ENCODE results near the gene FRMD4A.
"Not testable (repeated sequence)": the region's sequence is repeated elsewhere in the genome, so short reads cannot be mapped to it uniquely, and the experiment has no call there.

Gene FRMD4A

DNA sequence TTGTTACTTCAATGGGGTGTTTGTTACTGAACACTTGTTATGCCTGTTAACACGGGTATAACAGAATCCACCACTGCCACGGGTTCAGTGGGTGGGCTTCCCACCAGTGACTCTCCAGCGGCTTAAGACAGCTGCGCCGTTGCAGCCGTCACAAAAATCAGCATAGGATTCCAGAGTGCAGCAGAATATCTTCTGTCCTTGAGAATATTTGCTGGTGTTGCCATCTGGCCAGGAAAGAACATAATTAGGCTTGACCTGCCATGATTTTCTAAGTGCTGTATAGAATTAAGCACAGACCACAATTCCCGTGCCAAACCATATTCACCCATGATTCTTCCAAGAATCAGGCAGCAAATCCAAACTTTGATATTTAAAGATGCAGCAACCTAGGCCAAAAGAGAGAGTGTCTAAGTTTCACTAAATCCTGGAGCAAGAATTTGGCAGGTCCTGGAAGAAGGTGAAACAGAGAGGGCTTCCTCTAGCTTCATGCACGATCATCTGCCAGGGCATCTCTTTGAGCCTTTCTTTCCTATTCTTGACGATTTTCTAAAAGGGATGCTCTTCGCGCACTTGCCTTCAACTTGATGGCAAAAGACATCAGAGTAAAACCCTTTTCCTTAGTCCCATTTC, 95.0 kb downstream of the FRMD4A start:
- DNase-seq, result no peak

DNA sequence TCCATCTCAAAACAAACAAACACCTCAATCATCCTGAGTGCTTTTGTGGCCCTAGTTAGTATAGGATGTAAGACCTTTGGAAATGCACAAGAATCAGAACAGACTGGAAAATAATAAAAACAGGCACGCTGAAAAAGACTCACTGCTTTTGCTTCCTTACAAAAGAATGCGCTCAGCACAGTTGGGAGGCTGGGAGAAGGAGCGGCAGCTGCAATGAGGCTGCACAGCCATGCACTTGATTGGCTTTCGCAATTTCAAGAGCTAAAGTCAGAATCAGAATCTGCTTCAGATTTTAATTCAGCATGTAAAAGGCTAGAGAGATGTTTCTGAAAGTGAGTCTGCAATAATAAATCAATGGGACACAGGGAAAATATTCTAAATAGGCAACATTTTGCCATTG, 97.2 kb downstream of the FRMD4A start:
- DNase-seq, result no peak

DNA sequence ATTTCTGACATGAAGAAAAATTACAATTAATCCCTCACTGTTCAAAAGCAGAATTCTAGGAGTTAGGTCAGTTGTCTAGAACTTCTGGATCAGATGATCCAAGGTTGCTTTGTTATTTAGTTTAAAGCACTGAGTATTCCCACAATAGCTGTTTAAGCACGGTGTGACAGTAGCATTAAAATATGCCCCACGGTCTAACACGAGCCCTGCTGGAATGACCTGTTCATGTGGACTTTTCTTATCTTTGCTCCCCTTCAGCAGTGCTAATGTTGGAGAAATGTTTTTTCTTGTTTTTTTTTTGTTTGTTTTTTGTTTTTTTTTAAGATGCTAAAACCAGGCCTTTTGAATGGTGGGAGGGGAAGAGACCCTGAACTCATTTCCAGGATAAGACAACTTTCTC, 101.9 kb downstream of the FRMD4A start:
- DNase-seq, result not testable (repeated sequence)

DNA sequence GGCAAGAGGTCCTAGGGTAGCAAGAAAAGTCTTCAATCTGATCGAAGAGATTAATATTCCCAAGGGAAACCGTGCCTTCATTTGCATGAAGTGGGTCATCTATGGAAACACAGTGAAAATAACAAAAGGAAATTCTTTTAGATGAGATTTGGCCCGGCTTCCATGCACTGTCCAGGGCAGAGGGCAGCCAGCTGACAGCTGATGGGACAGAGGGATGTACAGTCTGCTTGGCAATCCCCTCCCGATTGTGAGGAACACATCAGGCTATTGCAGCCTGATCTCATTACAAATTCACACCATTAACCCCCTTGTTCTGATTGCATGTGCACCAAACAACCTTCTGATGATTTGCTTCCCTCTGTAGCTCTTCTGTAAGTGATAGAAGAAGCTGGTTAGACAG, 105.3 kb downstream of the FRMD4A start:
- no peak for DNase-seq

DNA sequence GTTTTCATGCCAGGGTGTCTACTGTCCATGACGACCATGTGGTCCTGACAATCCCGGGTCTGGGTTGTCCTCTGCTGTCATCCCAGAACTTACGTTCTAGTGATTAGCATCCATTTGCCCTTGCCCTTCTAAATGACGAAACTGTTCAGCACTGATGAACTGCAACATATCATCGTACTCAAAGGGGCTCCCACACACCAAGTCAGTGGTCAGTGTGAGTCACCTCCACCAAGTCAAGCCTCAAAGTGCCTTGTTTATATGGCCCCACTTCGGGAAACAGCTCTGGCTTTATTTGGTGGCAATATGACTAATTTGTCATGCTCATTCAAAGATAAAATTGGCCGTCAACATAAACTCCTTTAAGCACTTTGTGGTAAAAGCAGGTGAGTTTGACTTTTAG, 110.7 kb downstream of the FRMD4A start:
- no peak for DNase-seq

DNA sequence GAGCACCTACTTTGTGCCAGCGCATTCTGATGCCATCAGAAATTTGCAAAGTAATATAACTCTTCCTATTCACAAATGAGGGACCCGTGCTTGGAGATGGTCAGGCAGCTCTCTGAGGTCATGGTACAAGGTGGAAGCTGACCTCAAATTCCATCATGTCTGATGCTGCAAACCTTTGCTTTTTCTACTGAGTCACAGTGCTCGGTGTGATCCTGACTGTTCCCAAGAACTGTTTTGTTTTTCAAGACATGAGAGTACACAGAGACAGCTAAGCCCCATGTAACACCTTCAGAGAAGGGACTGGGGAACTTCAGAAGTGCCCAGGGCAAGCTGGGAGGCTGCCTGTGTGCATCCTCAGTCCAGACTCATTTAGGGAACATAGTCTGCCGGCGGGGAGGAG, 111.3 kb downstream of the FRMD4A start:
- DNase-seq, result no peak

DNA sequence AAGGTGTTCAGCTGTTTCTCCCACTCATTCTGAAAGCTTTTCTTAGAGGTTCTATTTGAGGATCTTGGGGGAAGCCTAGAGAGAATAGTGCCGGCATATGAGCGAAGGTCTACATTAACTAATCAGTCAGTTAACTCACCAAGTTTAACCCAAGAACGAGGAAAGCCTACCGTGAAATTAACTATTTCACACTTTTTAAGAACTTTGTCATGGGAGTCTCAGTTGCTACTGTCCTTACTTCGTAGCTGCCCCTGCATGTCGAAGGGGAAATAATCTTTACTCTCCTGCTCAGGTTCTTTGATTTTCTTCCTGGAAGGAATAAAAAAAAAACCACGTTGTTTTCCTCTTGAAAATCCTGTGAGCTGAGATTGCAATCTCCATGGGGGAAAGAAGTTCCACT, 115.1 kb downstream of the FRMD4A start:
- DNase-seq, result no peak

DNA sequence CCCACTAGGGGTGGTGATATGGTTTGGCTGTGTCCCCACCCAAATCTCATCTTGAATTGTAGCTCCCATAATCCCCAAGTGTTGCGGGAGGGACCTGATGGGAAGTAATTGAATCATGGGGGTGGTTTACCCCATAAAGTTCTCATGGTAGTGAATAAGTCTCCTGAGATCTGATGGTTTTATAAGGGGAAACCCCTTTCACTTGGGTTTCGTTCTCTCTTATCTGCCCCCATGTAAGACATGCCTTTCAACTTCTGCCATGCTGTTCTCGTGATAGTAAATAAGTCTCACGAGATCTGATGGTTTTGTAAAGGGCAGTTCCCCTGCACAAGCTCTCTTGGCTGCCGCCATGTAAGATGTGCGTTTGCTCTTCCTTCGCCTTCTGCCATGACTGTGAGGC, 117.0 kb downstream of the FRMD4A start:
- DNase-seq, result not testable (repeated sequence)

DNA sequence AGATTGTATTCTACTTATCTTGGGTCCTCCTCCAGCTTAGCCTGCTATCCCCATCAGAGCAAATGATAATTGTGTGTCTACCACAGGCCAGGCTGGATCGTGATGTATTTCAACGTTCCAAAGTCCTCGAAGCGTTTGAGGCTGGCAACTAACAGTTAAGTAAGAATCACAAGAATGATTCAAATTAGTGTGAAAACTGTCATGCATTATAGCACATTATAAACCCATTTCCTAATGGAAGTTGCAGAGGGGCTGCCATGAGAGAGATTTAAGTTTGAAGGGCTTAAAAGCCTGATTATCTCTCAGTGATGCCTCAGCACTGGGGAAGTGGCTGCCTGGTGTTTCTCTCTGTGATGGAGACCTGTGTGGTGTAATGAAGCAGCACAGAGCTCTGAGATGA, 119.1 kb downstream of the FRMD4A start:
- no peak for DNase-seq

DNA sequence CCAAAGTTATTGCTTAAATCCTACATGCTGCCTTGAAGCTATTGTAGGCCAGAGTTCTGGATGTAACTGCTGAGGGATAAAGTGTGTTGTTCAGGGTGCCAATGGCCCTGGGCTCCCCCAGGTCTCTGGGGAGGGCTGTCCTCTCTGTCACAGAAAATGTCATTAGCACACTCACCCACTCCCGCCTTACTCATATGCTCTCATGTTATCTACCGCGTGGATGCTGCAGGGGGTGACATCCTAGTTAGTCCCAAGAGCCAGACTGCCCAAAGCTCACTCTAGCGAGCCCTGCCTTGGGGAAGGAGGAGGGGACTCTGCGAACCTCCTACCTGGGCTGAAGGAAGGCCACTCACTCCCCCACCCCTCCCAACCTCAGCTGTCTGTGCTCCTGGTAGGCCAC, 122.5 kb downstream of the FRMD4A start:
- no peak for DNase-seq

DNA sequence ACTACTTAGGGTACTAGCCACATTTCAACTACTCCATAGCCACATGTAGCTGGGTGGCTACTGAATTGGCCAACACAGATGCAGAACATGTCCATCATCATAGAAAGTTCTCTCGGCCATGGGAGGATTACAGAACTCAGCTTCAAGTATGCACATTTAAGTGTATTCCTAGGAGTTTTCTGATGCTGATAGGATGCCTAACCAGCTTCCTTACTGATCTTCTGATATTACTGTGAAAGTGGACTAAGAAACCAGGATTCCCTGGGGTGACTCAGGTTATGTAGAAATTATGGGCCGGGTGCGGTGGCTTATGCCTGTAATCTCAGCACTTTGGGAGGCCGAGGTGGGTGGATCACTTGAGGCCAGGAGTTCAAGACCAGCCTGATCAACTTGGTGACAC, 125.5 kb downstream of the FRMD4A start:
- DNase-seq, result no peak

DNA sequence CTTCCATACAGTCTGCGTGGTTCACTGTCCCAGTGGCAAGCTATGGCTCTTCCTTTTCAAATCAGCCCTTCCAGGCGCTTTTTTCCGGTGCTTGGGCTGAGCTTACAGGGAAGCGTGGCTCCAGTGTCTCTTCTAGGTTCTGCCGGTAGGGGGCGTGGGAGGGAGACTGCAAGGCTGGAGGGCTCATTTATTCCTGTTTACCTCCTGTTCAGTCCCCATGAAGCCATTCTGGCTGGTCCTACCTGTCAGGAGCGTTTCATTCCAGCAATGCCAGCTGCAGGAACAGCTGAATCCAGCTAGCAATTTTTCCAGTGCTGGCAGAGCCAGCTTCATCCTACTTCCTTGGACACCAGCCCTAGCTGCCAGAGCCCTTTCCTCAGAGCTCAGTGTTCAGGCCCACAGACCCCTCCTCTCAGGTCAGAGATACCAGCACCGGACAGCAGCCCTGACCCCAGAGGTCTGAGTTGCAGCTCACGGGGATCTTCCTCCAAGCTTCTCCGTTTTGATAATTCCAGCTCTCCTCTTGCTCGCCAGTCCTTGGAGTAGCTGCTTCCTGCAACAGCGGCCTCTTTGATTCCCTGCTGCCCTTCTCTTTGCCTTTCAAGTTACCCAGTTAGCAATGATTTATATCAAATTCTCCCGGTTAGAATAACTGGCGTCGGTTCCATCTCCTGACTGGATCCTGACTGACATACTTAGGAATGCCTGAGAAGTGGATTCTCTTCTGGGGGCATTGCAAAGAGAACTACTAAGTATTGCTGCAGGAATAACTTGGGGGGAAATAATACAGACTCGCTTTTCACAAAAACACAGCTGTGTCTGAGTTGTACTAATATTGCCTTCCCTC, 129.8 kb downstream of the FRMD4A start:
- no peak for DNase-seq

DNA sequence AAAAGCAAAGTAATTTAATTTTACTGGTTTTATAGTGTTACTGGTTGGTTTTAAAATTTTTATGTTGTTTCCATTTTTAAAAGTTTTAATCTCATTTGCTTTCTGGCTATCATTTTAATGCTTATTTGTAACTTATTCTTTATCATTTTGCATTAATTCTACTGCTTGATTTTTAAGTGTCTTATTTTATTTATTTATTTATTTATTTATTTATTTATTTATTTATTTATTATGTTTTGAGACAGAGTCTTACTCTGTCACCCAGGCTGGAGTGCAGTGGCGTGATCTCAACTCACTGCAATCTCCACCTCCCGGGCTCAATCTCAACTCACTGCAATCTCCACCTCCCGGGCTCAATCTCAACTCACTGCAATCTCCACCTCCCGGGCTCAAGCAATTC, 131.6 kb downstream of the FRMD4A start:
- not testable (repeated sequence) for DNase-seq

DNA sequence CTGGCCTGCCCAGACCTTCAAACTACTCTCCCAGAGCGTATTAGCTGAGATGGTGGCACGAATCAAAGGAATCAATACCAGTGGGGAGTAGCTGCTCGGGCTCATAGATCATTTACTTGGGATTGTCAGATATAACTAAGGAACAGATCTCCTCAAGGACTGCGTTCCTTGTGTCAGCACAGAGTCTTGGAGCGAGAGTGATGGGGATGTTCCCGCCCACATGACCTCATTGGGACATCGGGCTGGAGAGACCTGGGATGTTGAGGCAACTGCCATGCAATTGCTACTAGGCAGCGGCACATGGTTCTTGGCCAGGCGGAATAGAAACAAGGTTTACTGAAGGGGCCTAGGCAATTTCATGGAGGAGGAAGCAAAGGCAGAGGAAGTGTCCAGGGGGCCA, 132.6 kb downstream of the FRMD4A start:
- no peak for DNase-seq

DNA sequence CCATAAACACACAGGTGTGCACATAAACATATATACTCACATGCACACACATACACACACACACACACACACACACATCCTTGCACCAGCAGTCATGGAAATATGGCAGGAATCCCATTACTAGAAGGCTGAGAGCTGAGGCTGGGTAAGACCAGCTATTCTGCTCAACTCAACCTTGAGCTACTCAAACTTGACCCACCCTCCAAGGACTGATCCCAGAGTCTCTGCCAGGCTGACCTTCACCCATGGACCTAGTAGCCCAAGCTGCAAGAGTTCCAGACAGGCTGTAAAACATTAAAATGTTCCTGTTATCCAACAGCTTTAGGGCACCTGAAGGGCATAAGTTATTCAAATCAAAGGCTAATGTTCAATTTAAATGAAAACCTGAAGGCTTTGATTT, 134.6 kb downstream of the FRMD4A start:
- no peak for DNase-seq

DNA sequence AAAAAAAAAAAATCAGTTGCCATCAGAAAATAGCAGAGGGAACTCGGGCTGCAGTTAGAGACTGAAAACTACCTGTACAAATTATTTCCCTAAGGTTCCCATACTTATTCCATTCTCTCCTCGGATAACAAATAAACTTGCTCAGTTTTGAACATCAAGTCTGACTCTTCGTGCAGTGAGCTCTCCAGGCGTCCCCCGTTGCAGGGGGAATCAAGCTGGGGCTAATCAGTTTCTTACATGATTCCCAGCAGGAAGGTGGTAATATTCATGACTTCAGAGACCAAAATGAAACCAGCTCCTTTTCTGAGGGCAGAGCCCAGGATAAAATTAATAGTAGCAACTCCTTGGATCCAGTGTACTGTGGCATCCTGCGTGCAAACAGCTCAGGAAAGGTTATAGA, 135.3 kb downstream of the FRMD4A start:
- DNase-seq, result no peak

DNA sequence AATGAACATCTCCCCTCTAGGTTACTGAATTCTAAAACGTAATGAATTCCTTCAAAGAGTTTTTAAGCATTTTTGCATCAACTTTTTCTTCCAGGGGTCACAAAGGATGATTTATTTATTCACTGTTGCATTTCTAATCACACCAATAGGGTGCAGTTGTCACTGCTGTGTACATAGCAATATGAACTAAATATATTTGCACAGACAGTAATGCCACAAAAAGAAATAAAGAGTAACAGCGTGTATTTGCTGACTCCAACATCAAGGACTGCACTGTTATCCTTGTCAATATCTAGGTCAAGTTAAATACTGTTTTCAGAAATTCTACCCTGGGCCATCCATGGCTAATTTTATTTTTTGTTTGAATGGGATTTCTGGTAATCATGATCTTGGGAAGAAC, 138.0 kb downstream of the FRMD4A start:
- DNase-seq, result no peak

DNA sequence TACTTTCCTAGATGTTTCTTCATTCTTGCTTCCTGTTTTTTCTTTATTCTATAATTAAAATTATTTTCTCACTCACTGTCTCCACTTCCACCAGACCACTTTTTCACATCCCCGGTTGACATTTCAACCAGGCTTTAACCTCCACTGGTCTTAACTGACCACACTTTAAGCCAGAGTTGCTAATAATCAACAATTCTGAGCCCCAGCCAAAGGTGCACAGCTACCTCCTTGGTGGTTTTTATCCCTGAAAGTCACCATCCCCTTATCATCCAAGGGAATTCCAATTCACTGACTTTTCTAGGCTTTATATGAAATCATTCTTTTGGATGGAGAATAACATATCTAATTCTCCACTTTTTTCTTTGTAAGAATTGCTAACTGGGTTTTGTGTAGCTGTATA, 138.9 kb downstream of the FRMD4A start:
- DNase-seq, result no peak

DNA sequence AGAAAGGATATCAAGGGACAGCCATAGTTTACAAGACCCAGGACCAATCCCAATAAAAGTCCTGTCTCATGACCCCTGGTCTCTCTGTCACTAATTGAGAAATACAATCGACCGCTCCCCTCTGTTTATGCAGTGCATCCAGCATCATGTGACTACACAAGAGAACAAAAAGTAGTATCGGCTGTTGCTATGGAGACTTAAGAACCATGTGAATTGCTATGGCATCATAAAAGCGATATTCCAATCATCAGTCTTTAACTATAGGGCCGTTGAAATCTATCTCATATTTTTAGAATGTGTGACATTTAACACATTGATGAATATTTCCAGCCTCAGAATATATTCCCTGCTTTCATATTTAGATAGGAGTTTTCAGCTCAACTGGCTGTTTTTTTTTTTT, 139.3 kb downstream of the FRMD4A start:
- DNase-seq, result no peak

DNA sequence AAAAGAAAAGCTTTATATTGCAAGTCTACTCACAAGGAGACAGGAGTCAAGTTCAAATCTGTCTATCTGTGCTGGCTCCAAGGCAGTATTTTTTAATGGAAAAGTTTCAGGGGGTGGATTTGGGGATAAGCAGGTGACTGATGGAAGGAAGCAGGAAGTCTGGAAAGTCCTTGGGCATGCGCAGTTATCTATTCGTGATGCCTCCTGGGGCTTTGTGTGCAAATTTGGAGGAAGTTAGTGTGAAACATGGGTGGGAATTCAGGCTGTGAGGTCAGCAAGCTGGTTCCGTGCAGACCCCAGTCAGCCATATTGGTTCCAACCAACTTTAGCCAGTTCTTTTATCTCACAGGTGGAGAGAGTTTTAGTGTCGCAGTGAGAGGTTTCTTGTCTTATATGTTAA, 140.0 kb downstream of the FRMD4A start:
- no peak for DNase-seq

DNA sequence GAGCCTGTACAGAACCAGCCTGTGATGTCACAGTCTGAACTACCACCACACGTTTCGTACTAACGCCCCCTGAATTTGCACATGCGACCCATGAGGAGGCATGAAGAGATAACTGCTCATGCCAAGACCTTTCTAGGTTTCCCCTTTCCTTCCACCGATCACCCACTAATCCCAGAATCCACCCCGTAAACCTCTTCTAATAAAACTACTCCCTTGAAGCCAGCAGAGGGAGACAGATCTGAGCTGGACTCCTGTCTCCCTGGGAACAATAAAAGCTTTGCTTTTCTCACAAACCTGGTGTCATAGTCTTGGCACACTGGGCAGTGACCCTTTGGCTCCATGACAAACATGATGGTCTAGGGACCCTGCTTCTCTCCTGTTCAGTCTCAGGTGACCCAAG, 144.5 kb downstream of the FRMD4A start:
- DNase-seq, result no peak

DNA sequence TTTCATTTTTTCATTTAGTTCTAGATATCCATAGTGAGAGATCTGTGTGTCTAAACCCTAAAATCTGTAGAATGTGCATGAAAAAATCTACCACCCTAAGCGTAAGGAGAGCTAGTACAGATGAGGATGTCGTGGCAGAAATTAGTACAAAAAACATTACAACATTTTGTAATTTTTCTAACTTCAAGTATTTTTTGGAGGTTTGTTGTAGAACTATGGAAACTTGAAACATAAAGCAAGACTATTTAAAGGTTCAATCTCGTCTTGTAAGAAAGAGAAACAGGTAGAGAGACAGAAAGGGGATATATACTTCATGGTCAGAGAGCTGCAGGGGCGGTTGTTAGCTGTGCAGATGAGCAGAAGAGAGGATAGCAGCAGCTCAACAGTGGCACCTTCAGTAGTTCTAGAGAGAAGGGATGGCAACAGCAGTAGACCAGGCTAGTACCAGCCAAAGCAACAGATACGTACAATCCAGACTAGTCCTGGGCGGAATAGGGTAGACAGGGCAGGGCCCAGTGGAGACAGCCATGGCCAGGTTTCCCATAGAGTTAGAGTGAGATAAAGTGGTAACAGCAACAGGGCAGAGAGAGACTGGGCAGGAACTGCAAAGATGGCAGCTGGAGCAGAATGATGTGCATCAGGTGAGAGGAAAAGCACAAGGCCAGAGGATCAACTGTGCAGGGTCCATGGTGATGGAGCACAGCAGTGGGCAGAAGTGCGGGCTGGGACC, 145.2 kb downstream of the FRMD4A start:
- DNase-seq, result no peak

DNA sequence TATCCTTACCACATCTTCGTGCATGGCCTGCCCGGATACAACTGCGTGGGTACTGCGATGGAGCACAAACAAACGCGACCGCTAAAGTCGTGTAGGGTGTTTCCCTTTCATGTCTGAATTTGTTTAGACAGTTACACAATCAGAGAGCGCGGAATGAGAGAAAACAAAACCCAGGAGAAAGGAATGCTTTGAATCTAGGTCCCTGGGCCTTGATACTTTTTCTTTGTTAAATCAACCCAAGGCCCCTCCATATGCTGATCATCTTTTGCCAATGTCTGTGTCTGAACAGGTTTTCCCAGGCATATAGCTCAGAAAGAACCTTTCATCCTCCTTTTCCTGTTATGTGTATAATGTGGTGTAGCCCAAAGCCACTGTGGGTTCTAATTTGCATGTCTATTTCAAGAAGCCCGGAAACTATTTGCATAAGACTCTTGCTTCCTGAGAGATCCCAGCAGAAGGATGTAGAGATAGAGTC, 145.8 kb downstream of the FRMD4A start:
- DNase-seq, result no peak

DNA sequence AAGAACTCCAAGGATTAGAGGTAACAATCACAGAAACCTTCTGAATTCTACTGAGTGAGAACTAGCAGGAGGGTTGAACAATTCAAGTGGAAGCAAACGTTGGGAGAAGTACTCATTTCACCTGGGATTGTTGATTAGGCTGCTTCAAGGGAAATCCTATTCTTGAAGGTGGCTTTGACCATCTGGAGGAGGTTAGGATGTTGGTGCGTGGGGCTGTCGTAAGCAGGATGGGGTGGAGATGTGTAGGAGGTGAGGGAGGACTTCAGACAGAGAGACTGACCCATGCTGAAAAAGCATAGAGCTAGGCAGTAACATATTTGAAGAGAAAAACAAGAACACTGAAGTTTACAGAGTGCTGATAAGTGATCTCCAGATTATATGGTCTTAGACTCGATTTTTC, 147.9 kb downstream of the FRMD4A start:
- no peak for DNase-seq
